ENCODE measurements around the gene ARL15.

- TF ChIP-seq GABPA (IDR thresholded peaks at IDR 0.05; ENCODE audit: low read depth) = no peak
- no peak for TF ChIP-seq EZH2phosphoT487 (IDR thresholded peaks at IDR 0.05; ENCODE audit: borderline replicate concordance, low read depth)
- TF ChIP-seq, protein P1, sequence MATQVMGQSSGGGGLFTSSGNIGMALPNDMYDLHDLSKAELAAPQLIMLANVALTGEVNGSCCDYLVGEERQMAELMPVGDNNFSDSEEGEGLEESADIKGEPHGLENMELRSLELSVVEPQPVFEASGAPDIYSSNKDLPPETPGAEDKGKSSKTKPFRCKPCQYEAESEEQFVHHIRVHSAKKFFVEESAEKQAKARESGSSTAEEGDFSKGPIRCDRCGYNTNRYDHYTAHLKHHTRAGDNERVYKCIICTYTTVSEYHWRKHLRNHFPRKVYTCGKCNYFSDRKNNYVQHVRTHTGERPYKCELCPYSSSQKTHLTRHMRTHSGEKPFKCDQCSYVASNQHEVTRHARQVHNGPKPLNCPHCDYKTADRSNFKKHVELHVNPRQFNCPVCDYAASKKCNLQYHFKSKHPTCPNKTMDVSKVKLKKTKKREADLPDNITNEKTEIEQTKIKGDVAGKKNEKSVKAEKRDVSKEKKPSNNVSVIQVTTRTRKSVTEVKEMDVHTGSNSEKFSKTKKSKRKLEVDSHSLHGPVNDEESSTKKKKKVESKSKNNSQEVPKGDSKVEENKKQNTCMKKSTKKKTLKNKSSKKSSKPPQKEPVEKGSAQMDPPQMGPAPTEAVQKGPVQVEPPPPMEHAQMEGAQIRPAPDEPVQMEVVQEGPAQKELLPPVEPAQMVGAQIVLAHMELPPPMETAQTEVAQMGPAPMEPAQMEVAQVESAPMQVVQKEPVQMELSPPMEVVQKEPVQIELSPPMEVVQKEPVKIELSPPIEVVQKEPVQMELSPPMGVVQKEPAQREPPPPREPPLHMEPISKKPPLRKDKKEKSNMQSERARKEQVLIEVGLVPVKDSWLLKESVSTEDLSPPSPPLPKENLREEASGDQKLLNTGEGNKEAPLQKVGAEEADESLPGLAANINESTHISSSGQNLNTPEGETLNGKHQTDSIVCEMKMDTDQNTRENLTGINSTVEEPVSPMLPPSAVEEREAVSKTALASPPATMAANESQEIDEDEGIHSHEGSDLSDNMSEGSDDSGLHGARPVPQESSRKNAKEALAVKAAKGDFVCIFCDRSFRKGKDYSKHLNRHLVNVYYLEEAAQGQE (IDR thresholded peaks at IDR 0.05; ENCODE audit: low read depth, low read length) = no peak
- TF ChIP-seq POLR2AphosphoS5 (IDR thresholded peaks at IDR 0.05; ENCODE audit: low read depth, low read length) = no peak
- TF ChIP-seq CTCF (IDR thresholded peaks at IDR 0.05) = no peak
- no peak for TF ChIP-seq EP300 (IDR thresholded peaks at IDR 0.05; ENCODE audit: borderline replicate concordance in 1 of 2, low read depth in 1 of 2, low read length in 1 of 2)
- TF ChIP-seq FOXJ3 (CRISPR knock-in tag; IDR thresholded peaks at IDR 0.05) = no peak
- TF ChIP-seq CHD2 (IDR thresholded peaks at IDR 0.05; ENCODE audit: low read length, partially characterized antibody) = no peak
- TF ChIP-seq YY1 (IDR thresholded peaks at IDR 0.05; ENCODE audit: low read depth) = no peak
- TF ChIP-seq TCF12 (IDR thresholded peaks at IDR 0.05) = no peak
- TF ChIP-seq, protein P2, sequence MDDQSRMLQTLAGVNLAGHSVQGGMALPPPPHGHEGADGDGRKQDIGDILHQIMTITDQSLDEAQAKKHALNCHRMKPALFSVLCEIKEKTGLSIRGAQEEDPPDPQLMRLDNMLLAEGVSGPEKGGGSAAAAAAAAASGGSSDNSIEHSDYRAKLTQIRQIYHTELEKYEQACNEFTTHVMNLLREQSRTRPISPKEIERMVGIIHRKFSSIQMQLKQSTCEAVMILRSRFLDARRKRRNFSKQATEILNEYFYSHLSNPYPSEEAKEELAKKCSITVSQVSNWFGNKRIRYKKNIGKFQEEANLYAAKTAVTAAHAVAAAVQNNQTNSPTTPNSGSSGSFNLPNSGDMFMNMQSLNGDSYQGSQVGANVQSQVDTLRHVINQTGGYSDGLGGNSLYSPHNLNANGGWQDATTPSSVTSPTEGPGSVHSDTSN (IDR thresholded peaks at IDR 0.05) = no peak
- TF ChIP-seq SIN3A (IDR thresholded peaks at IDR 0.05; ENCODE audit: borderline replicate concordance, low read depth, low read length) = no peak
- no peak for TF ChIP-seq TEAD4 (IDR thresholded peaks at IDR 0.05; ENCODE audit: borderline replicate concordance, insufficient read depth)
- TF ChIP-seq, protein P3, sequence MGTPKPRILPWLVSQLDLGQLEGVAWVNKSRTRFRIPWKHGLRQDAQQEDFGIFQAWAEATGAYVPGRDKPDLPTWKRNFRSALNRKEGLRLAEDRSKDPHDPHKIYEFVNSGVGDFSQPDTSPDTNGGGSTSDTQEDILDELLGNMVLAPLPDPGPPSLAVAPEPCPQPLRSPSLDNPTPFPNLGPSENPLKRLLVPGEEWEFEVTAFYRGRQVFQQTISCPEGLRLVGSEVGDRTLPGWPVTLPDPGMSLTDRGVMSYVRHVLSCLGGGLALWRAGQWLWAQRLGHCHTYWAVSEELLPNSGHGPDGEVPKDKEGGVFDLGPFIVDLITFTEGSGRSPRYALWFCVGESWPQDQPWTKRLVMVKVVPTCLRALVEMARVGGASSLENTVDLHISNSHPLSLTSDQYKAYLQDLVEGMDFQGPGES (IDR thresholded peaks at IDR 0.05; ENCODE audit: low read depth, low read length) = no peak
Observed at GRCh38 chr5:54224103-54224826, 86.1 kb downstream of the ARL15 start.

Measured in SK-N-SH (cell line).